HEK293T (cell line): Measurements from ENCODE around the gene NEK5.

Source experiments
- FOXM1 ChIP-seq: fragments of 450-650 bp; IDR thresholded peaks from 2 replicates; pipeline ENCODE4 v1.6.1; 2017; ENCODE audit warnings: mild to moderate bottlenecking, borderline replicate concordance
- NFRKB ChIP-seq: fragments of 450-650 bp; IDR thresholded peaks from 2 replicates; pipeline ENCODE4 v1.6.1; 2016; ENCODE audit warnings: mild to moderate bottlenecking, moderate library complexity

DNA sequence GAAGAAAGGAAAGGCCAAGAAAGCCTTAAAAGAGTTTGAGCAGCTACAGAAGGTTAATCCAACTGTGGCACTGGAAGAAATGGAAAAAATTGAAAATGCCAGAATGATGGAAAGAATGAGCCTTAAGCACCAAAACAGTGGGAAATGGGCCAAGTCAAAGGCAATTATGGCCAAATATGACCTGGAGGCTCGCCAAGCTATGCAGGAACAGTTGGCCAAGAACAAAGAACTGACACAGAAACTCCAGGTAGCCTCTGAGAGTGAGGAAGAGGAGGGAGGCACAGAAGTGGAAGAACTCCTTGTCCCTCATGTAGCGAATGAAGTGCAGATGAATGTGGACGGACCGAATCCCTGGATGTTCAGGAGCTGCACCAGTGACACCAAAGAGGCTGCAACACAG is 99.3 kb downstream of the NEK5 start:
- TF ChIP-seq NFRKB (no peak), FOXM1 (no peak)
